Esophagus squamous epithelium (tissue), 5 donors: ENCODE measurements around the gene SRF. TPM values are rescaled to one million over a fixed set of nuclear protein-coding genes. Genes with fewer than 3 reads are reported as not detected.

Source experiments
- DNase-seq: peaks from one replicate; lab custom pipeline; 2025; lab: John Stamatoyannopoulos, UW
- H3K27ac ChIP-seq, 4 donors: fragments of 200-600 bp; sonication (generic); one replicate each; pipeline ENCODE4 v1.5.1; 2016 to 2019; ENCODE audit warnings: mild to moderate bottlenecking in 1 of 4
- H3K27me3 ChIP-seq, 4 donors: fragments of 200-600 bp; sonication (generic); 1 replicate in 3 of 4; 2 replicates in 1 of 4; pipeline versions ENCODE4 v1.5.1 to v1.6.0; 2017 to 2021; ENCODE audit warnings: antibody characterized with exemption in 1 of 4
- H3K36me3 ChIP-seq, 3 donors: fragments of 200-600 bp; sonication (generic); one replicate each; pipeline ENCODE4 v1.5.1; 2016 to 2019
- H3K4me1 ChIP-seq, 3 donors: fragments of 200-600 bp; sonication (generic); one replicate each; pipeline ENCODE4 v1.5.1; 2017 to 2019
- H3K4me3 ChIP-seq, 4 donors: fragments of 200-600 bp; sonication (generic); 1 replicate in 3 of 4; 2 replicates in 1 of 4; pipeline ENCODE4 v1.5.1; 2016 to 2019; ENCODE audit warnings: mild to moderate bottlenecking in 2 of 4, moderate library complexity in 1 of 4
- H3K9me3 ChIP-seq, 3 donors: fragments of 200-600 bp; sonication (generic); one replicate each; pipeline ENCODE4 v1.5.1; 2016 to 2019
- CTCF ChIP-seq, 6 experiments: fragments of 450-650 bp in 4 of 6; fragments of 200-600 bp in 2 of 6; sonication (generic) in 2 of 6; IDR thresholded peaks; one replicate each; pipeline ENCODE4 v1.5.1; 2016 to 2019; ENCODE audit warnings: antibody characterized with exemption in 6 of 6, mild to moderate bottlenecking in 4 of 6, moderate library complexity in 4 of 6
- POLR2A ChIP-seq, 4 donors: fragments of 450-650 bp; IDR thresholded peaks; one replicate each; pipeline ENCODE4 v1.6.1; 2017; ENCODE audit warnings: antibody characterized with exemption in 4 of 4, mild to moderate bottlenecking in 4 of 4, moderate library complexity in 3 of 4
- WGBS, 2 donors: methylation state at CpG; one replicate each; pipeline ENCODE4 v1.1.5; 2018; 5-methylcytosine and 5-hydroxymethylcytosine counted together
- intact Hi-C: fragments of 100-400 bp; cut with DNase I; formaldehyde crosslinking; loops from one replicate; pipeline ENCODE4 v1.15.0; 2022
- total RNA-seq, 4 donors: library from RNA; depleted of rRNA; stranded (reverse); fragments of >200 nt; gene quantifications; one replicate each; pipeline ENCODE4 v1.1.0, GENCODE V29; 2016
- donor health status: DM: yes; HTN: yes; CAD: no.

Gene SRF
- total RNA-seq, 4 donors from 2014 or later, result 22.0 to 38.9 (median 35.3) TPM

DNA sequence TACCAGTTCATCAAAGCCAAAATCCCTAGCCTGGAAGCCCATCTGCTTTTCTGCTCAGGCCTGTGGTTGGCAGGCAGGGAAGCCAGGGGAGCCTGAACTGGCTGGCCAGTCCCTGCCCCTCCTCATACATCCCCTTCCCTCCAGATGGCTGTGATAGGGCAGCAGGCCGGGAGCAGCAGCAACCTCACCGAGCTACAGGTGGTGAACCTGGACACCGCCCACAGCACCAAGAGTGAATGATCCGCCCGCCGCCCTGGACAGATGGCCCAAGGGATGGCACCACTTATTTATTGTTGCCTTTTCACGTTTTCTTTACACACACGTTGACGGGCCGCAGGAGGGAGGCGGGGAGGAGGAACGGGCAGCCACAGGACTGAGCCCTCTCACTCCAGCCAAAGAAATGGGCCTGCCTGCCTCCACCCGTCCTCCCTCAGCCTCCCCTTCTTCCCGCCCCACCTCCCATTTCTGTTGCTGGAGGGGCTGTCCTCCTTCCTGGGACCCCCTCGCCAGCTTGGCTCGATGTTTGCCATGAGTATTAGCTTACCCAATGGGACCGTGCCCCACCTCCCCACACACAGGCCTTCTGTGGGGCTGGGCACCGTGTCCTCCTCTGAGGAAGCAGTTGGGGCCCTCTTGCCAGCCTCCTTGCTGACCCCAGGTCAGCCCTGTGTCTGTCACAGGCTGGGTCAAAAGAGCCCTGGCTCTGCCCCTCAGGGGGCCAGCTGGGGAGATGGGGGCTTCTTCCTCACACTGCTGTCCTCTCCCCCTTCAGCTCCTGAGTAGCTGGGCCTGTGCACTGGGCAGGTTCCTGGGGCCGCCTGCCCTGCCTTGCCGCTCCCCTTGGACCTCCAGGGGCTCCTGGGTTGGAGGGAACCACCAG is 8.1 kb downstream of the SRF start:
- peaks cover 8 to 63% (median 27%) of the 10 kb centered on the region in 3 donors for H3K36me3 ChIP-seq
- TF ChIP-seq CTCF (IDR thresholded peaks at IDR 0.05) (no peak), POLR2A (IDR thresholded peaks at IDR 0.05) (no peak)
- H3K27me3 ChIP-seq, result no peaks in the 10 kb centered on the region
- 91 to 92% methylated on average over 12 to 18 of the region's 20 CpGs for WGBS, 2 donors
- no peaks in the 10 kb centered on the region for H3K9me3 ChIP-seq
- H3K4me1 ChIP-seq, result peaks cover 9 to 52% (median 28%) of the 10 kb centered on the region in 3 donors
- H3K4me3 ChIP-seq, result no peak overlapping the region
- peak overlapping the region in 1 of 4 donors; percentile 22 for H3K27ac ChIP-seq
- intact Hi-C loops, result no loop called here
- DNase-seq, result no peak

DNA sequence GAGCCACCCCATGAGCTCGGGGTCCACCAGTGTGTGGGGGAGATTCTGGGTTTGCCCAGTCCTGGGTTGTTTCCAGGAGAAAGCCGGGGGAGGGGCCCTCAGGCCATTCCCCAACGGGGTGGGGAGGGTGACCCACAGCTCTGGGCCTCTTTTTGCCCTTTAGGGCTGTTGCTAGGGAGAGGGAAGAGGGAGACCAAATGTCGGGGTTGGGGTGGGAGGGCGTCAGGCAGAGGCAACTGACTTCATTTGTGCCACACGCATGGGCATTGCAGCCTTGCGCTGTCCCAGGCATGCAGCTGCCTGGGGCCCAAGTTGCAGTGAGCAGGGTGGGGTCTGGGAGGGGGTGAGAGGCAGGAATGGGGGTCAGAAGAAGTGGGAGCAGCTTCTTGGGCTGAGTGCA is 9.0 kb downstream of the SRF start:
- H3K27ac ChIP-seq, result peak overlapping the region in 1 of 4 donors; percentile 87
- no peak for DNase-seq
- H3K36me3 ChIP-seq, result peaks cover 8 to 68% (median 27%) of the 10 kb centered on the region in 3 donors
- H3K4me3 ChIP-seq, result no peak overlapping the region
- TF ChIP-seq POLR2A (IDR thresholded peaks at IDR 0.05) (no peak), CTCF (IDR thresholded peaks at IDR 0.05) (no peak)
- intact Hi-C loops, result no loop called here
- H3K4me1 ChIP-seq, result peaks cover 2 to 53% (median 29%) of the 10 kb centered on the region in 3 donors
- WGBS, 2 donors, result 82% methylated on average over 3 of the region's 7 CpGs; no CpG with 5 or more reads in 1 of the 2 donors
- no peaks in the 10 kb centered on the region for H3K9me3 ChIP-seq
- no peaks in the 10 kb centered on the region for H3K27me3 ChIP-seq

DNA sequence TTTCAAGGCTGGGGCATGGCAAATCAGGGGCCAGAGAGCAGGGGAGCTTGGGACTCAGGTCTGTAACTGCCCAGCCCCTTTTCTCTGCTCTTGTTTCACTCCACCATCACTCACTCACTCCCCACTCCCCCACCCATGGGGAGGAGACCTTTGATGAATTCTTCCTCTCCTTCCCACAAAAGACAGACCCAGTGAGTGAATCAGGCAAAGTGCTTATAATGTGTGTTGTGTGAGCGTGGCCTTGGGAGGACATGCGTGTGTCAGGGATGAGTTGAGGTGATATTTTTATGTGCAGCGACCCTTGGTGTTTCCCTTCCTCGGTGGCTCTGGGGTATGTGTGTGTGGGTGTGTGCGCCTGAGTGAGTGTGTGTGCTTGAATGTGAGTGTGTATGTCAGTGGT is 9.9 kb downstream of the SRF start:
- Histone ChIP-seq H3K27ac (peak overlapping the region in 3 of 4 donors; percentile 35 to 92 (median 87)), H3K4me1 (peaks cover 0 to 53% (median 25%) of the 10 kb centered on the region in 3 donors), H3K4me3 (no peak overlapping the region), H3K27me3 (no peaks in the 10 kb centered on the region), H3K36me3 (peaks cover 8 to 67% (median 22%) of the 10 kb centered on the region in 3 donors), H3K9me3 (no peaks in the 10 kb centered on the region)
- 61 to 63% methylated on average over 5 of the region's 5 CpGs for WGBS, 2 donors
- intact Hi-C loops, result no loop called here
- DNase-seq, result no peak
- TF ChIP-seq POLR2A (IDR thresholded peaks at IDR 0.05) (no peak), CTCF (IDR thresholded peaks at IDR 0.05) (no peak)

DNA sequence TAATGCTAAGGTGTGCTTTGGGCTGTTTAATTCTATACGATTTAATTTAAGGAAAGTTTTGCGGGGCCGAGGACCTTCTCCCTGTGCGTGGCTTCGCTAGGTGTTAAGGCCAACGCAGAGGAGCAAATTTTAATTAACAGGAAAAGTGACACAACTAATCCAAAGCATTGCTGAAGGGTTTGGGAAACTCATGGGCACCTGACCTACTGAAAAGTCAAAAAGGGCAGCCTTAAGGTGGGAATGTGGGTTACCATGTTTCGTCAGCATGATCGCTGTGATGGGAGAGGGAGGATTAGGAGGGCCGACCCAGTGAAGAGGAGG is 10.5 kb downstream of the SRF start:
- Histone ChIP-seq H3K36me3 (peaks cover 8 to 67% (median 20%) of the 10 kb centered on the region in 3 donors), H3K4me3 (peak overlapping the region; percentile 53 to 87 (median 80)), H3K27ac (peak overlapping the region; percentile 72 to 92 (median 88)), H3K27me3 (no peaks in the 10 kb centered on the region), H3K4me1 (peaks cover 0 to 53% (median 31%) of the 10 kb centered on the region in 3 donors), H3K9me3 (no peaks in the 10 kb centered on the region)
- no peak for TF ChIP-seq CTCF (IDR thresholded peaks at IDR 0.05)
- TF ChIP-seq POLR2A (IDR thresholded peaks at IDR 0.05), result no peak
- DNase-seq, result no peak
- 37 to 52% methylated on average over 8 to 9 of the region's 9 CpGs for WGBS, 2 donors
- intact Hi-C loops, result no loop called here
